ENCODE data around the gene KIF2C. TPM values are rescaled to one million over a fixed set of nuclear protein-coding genes. Genes with fewer than 3 reads are reported as not detected.

KIF2C gene
- total RNA-seq, 4 donors from 2014 or later = 0.38 to 2.0 (median 1.7) TPM; not detected in 1

DNA sequence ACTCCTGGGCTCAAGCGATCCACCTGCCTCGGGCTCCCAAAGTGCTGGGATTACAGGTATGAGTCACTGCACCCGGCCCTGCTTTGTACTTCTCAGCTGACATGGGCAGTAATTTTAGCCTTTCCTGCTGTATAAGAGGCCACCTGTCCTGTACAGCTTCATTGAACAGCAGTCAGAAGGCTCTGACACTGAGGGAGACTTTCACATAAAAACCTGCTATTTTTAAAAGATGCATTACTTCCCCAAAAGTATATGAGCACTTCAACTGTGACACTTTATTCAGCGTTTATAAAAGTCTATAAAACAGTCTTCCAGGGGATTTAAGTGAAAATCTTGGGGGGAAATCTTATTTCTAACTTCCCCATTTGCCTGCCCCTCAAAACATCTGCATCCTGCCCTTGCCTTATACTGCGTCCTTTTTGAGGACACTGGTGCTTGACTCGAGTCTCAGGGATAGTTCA is 26.3 kb upstream of the KIF2C start:
- TF ChIP-seq, protein P1, sequence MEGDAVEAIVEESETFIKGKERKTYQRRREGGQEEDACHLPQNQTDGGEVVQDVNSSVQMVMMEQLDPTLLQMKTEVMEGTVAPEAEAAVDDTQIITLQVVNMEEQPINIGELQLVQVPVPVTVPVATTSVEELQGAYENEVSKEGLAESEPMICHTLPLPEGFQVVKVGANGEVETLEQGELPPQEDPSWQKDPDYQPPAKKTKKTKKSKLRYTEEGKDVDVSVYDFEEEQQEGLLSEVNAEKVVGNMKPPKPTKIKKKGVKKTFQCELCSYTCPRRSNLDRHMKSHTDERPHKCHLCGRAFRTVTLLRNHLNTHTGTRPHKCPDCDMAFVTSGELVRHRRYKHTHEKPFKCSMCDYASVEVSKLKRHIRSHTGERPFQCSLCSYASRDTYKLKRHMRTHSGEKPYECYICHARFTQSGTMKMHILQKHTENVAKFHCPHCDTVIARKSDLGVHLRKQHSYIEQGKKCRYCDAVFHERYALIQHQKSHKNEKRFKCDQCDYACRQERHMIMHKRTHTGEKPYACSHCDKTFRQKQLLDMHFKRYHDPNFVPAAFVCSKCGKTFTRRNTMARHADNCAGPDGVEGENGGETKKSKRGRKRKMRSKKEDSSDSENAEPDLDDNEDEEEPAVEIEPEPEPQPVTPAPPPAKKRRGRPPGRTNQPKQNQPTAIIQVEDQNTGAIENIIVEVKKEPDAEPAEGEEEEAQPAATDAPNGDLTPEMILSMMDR (IDR thresholded peaks at IDR 0.05; ENCODE audit: low read depth) = no peak

- TF ChIP-seq, protein P1 (IDR thresholded peaks at IDR 0.05; ENCODE audit: low read depth) = no peak
Observed at GRCh38 chr1:44714532-44714931, 25.1 kb upstream of the KIF2C start.

- TF ChIP-seq, protein P1 (IDR thresholded peaks at IDR 0.05; ENCODE audit: low read depth) = no peak
Observed at GRCh38 chr1:44714944-44715571, 24.6 kb upstream of the KIF2C start.

- TF ChIP-seq, protein P1 (IDR thresholded peaks at IDR 0.05; ENCODE audit: low read depth) = no peak
Observed at GRCh38 chr1:44717156-44717555, 22.5 kb upstream of the KIF2C start.

GRCh38 chr1:44717653-44718052 is 22.0 kb upstream of the KIF2C start:
- TF ChIP-seq, protein P1 (IDR thresholded peaks at IDR 0.05; ENCODE audit: low read depth) = no peak

- TF ChIP-seq, protein P1 (IDR thresholded peaks at IDR 0.05; ENCODE audit: low read depth) = no peak
Observed at GRCh38 chr1:44718091-44718490, 21.5 kb upstream of the KIF2C start.

GRCh38 chr1:44719318-44719717 is 20.3 kb upstream of the KIF2C start:
- TF ChIP-seq, protein P1 (IDR thresholded peaks at IDR 0.05; ENCODE audit: low read depth) = no peak
